ENCODE data around the gene FBXO8. TPM values are rescaled to one million over a fixed set of nuclear protein-coding genes. Genes with fewer than 3 reads are reported as not detected.
"Not testable (repeated sequence)": the region's sequence is repeated elsewhere in the genome, so short reads cannot be mapped to it uniquely, and the experiment has no call there.

Gene FBXO8
- total RNA-seq, 2 experiments from 2014 or later: 12.6 to 12.7 TPM

- CTCF ChIA-PET (ENCODE audit: unreplicated experiment): no interaction called here
- intact Hi-C loops (cut with micrococcal nuclease; ENCODE audit: unreplicated experiment): no loop called here
- BruUV-seq (replicated peaks): no TSS peak
- Histone ChIP-seq H3K79me2 (ENCODE audit: insufficient read depth, low read depth, low read length) (no peaks in the 10 kb centered on the region; the same call in 1 of the 2 replicates), H3K9me3 (ENCODE audit: low read length) (no peaks in the 10 kb centered on the region), H3K4me3 (ENCODE audit: low read depth, low read length, poor library complexity, severe bottlenecking) (no peak overlapping the region), H2AFZ (ENCODE audit: low read length) (no peak overlapping the region), H3K27ac (ENCODE audit: low read depth, low read length, poor library complexity, severe bottlenecking) (no peak overlapping the region), H3K9me2 (ENCODE audit: insufficient read depth, low read length) (no peaks in the 10 kb centered on the region), H3K36me3 (ENCODE audit: insufficient read depth, low read length) (peaks cover 75% of the 10 kb centered on the region), H3K4me1 (ENCODE audit: insufficient read depth, low read length, poor library complexity, severe bottlenecking) (no peaks in the 10 kb centered on the region), H3K4me2 (ENCODE audit: low read length) (no peak overlapping the region), H4K20me1 (ENCODE audit: insufficient read depth, low read length) (no peaks in the 10 kb centered on the region)
- no peak for TF ChIP-seq EZH2phosphoT487 (IDR thresholded peaks at IDR 0.05; ENCODE audit: borderline replicate concordance, low read depth, low read length)
- no peak for TF ChIP-seq CTCF (conservative IDR thresholded peaks at IDR 0.05; ENCODE audit: low read length)
- POLR2A ChIA-PET: no interaction called here
- DNase-seq (ENCODE audit: low spot score): no peak
Measured at GRCh38 chr4:174304664-174305063, 21.2 kb upstream of the FBXO8 start.

- Histone ChIP-seq H3K27ac (ENCODE audit: low read depth, low read length, poor library complexity, severe bottlenecking) (no peak overlapping the region), H3K4me1 (ENCODE audit: insufficient read depth, low read length, poor library complexity, severe bottlenecking) (no peaks in the 10 kb centered on the region), H3K9me3 (ENCODE audit: low read length) (no peaks in the 10 kb centered on the region), H3K79me2 (ENCODE audit: insufficient read depth, low read depth, low read length) (no peaks in the 10 kb centered on the region; the same call in 1 of the 2 replicates), H3K4me3 (ENCODE audit: low read depth, low read length, poor library complexity, severe bottlenecking) (no peak overlapping the region), H2AFZ (ENCODE audit: low read length) (no peak overlapping the region), H3K36me3 (ENCODE audit: insufficient read depth, low read length) (peaks cover 74% of the 10 kb centered on the region), H3K4me2 (ENCODE audit: low read length) (no peak overlapping the region), H4K20me1 (ENCODE audit: insufficient read depth, low read length) (no peaks in the 10 kb centered on the region), H3K9me2 (ENCODE audit: insufficient read depth, low read length) (no peaks in the 10 kb centered on the region)
- ChIA-PET CTCF (ENCODE audit: unreplicated experiment) (interaction anchor here (0.6 kb wide), 1 partner anchor 20 kb away, joined by 3 read pairs; the partner anchor contains the start of gene CEP44), POLR2A (no interaction called here)
- no peak for TF ChIP-seq CTCF (conservative IDR thresholded peaks at IDR 0.05; ENCODE audit: low read length)
- TF ChIP-seq EZH2phosphoT487 (IDR thresholded peaks at IDR 0.05; ENCODE audit: borderline replicate concordance, low read depth, low read length): no peak
- intact Hi-C loops (cut with micrococcal nuclease; ENCODE audit: unreplicated experiment): no loop called here
- no TSS peak for BruUV-seq (replicated peaks)
- DNase-seq (ENCODE audit: low spot score): no peak
Measured at GRCh38 chr4:174303687-174304086, 20.2 kb upstream of the FBXO8 start.

- H3K27ac ChIP-seq (ENCODE audit: low read depth, low read length, poor library complexity, severe bottlenecking); H3K4me1 ChIP-seq (ENCODE audit: insufficient read depth, low read length, poor library complexity, severe bottlenecking); DNase-seq (ENCODE audit: low spot score); CTCF ChIA-PET (ENCODE audit: unreplicated experiment); H2AFZ ChIP-seq (ENCODE audit: low read length); BruUV-seq (replicated peaks); POLR2A ChIA-PET; intact Hi-C loops (cut with micrococcal nuclease; ENCODE audit: unreplicated experiment); H4K20me1 ChIP-seq (ENCODE audit: insufficient read depth, low read length); H3K4me2 ChIP-seq (ENCODE audit: low read length); H3K79me2 ChIP-seq (ENCODE audit: insufficient read depth, low read depth, low read length); H3K9me2 ChIP-seq (ENCODE audit: insufficient read depth, low read length); H3K4me3 ChIP-seq (ENCODE audit: low read depth, low read length, poor library complexity, severe bottlenecking): not testable (repeated sequence)
- H3K9me3 ChIP-seq (ENCODE audit: low read length): peaks cover 33% of the 10 kb centered on the region; the same call in 1 of the 2 replicates
- peaks cover 34% of the 10 kb centered on the region for H3K36me3 ChIP-seq (ENCODE audit: insufficient read depth, low read length)
Measured at GRCh38 chr4:174295142-174295541, 11.7 kb upstream of the FBXO8 start.

DNA sequence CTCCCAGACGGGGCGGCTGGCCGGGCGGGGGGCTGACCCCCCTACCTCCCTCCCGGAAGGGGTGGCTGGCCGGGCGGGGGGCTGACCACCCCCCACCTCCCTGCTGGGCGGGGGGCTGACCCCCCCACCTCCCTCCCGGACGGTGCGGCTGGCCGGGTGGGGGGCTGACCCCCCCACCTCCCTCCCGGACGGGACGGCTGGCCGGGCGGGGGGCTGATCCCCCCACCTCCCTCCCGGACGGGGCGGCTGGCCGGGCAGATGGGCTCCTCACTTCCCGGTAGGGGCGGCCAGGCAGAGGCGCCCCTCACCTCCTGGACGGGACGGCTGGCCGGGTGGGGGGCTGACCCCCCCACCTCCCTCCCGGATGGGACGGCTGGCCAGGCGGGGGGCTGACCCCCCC is 11.2 kb upstream of the FBXO8 start:
- H3K4me2 ChIP-seq (ENCODE audit: low read length); DNase-seq (ENCODE audit: low spot score); H3K4me1 ChIP-seq (ENCODE audit: insufficient read depth, low read length, poor library complexity, severe bottlenecking); H2AFZ ChIP-seq (ENCODE audit: low read length); H3K27ac ChIP-seq (ENCODE audit: low read depth, low read length, poor library complexity, severe bottlenecking); H3K4me3 ChIP-seq (ENCODE audit: low read depth, low read length, poor library complexity, severe bottlenecking); H4K20me1 ChIP-seq (ENCODE audit: insufficient read depth, low read length); H3K79me2 ChIP-seq (ENCODE audit: insufficient read depth, low read depth, low read length); BruUV-seq (replicated peaks); CTCF ChIA-PET (ENCODE audit: unreplicated experiment); H3K9me2 ChIP-seq (ENCODE audit: insufficient read depth, low read length); intact Hi-C loops (cut with micrococcal nuclease; ENCODE audit: unreplicated experiment); POLR2A ChIA-PET: not testable (repeated sequence)
- H3K36me3 ChIP-seq (ENCODE audit: insufficient read depth, low read length): peaks cover 29% of the 10 kb centered on the region
- H3K9me3 ChIP-seq (ENCODE audit: low read length): peaks cover 35% of the 10 kb centered on the region; the same call in 1 of the 2 replicates

All from OCI-LY7 (cell line).